A673 (cell line): Measurements from ENCODE around the gene CHCHD6. TPM values are rescaled to one million over a fixed set of nuclear protein-coding genes. Genes with fewer than 3 reads are reported as not detected.

Experiments
- BruUV-seq: library from RNA; stranded (reverse); fragments of 400-500 nt; replicated peaks from 2 replicates; lab custom pipeline; 2021; lab: Mats Ljungman, UMichigan
- CTCF ChIA-PET: fragments of 300-600 bp; sonication (Branson Sonifier 250); formaldehyde crosslinking; loops from one replicate; lab custom pipeline; 2022; ENCODE audit warnings: antibody characterized with exemption; lab: Charles Lee
- POLR2A ChIA-PET: fragments of 300-600 bp; sonication (Branson Sonifier 250); formaldehyde crosslinking; loops from one replicate; lab custom pipeline; 2022; ENCODE audit warnings: antibody characterized with exemption; ENCODE audit not compliant: low non-redundant PET; lab: Charles Lee
- DNase-seq: peaks from one replicate; pipeline ENCODE4 v3.0.0-alpha.2; 2015; ENCODE audit warnings: low spot score
- H3K27ac ChIP-seq: fragments of 200-600 bp; sonication (generic); 2 replicates; pipeline ENCODE4 v1.5.1; 2016; ENCODE audit warnings: mixed run types, low read depth, mild to moderate bottlenecking, mixed read lengths, antibody characterized with exemption, low read length; ENCODE audit not compliant: poor library complexity, severe bottlenecking
- H3K27me3 ChIP-seq: fragments of 200-600 bp; sonication (generic); replicated peaks from 2 replicates; pipeline ENCODE4 v1.6.1; 2017; ENCODE audit warnings: mixed run types, low read depth, mild to moderate bottlenecking, mixed read lengths, antibody characterized with exemption, low read length; ENCODE audit not compliant: insufficient read depth, poor library complexity
- H3K36me3 ChIP-seq: fragments of 200-600 bp; sonication (generic); 2 replicates; pipeline ENCODE4 v1.6.1; 2016; ENCODE audit warnings: mixed run types, mild to moderate bottlenecking, mixed read lengths, antibody characterized with exemption, low read length; ENCODE audit not compliant: insufficient read depth, poor library complexity, severe bottlenecking
- H3K4me1 ChIP-seq: fragments of 200-600 bp; sonication (generic); 2 replicates; pipeline ENCODE4 v1.6.1; 2017; ENCODE audit warnings: mixed run types, mild to moderate bottlenecking, mixed read lengths, antibody characterized with exemption, low read length; ENCODE audit not compliant: insufficient read depth, poor library complexity, severe bottlenecking
- H3K4me3 ChIP-seq: fragments of 200-600 bp; sonication (generic); 2 replicates; pipeline ENCODE4 v1.5.1; 2016; ENCODE audit warnings: low read depth, mixed run types, mild to moderate bottlenecking, mixed read lengths, low read length; ENCODE audit not compliant: poor library complexity, severe bottlenecking
- H3K9me3 ChIP-seq: fragments of 200-600 bp; sonication (generic); 2 replicates; pipeline ENCODE4 v1.6.1; 2016; ENCODE audit warnings: mixed run types, low read depth, mild to moderate bottlenecking, mixed read lengths, antibody characterized with exemption, low read length; ENCODE audit not compliant: poor library complexity, severe bottlenecking
- EZH2 ChIP-seq: fragments of 200-600 bp; sonication (generic); IDR thresholded peaks from 2 replicates; pipeline ENCODE4 v1.6.1; 2017; ENCODE audit warnings: borderline replicate concordance, low read depth, mild to moderate bottlenecking, mixed read lengths, antibody characterized with exemption, low read length; ENCODE audit not compliant: poor library complexity, severe bottlenecking
- intact Hi-C: fragments of 100-400 bp; cut with micrococcal nuclease; formaldehyde crosslinking; loops from one replicate; pipeline ENCODE4 v1.10.0; 2022; ENCODE audit not compliant: unreplicated experiment
- total RNA-seq: library from RNA; stranded (reverse); gene quantifications from 2 replicates; pipeline ENCODE4 v1.2.3, GENCODE V29; 2021
- TF ChIP-seq, protein P1 (sequence below): fragments of 300-800, 200-600 bp; sonication (generic); conservative IDR thresholded peaks from 2 replicates; pipeline ENCODE4 v1.5.1; 2017; ENCODE audit warnings: low read depth, mild to moderate bottlenecking, antibody characterized with exemption, low read length, moderate library complexity, mixed read lengths

Gene CHCHD6
- total RNA-seq, 1 experiment from 2014 or later = 23.3 TPM

- POLR2A ChIA-PET = no interaction called here
- Histone ChIP-seq H3K9me3 (no peaks in the 10 kb centered on the region), H3K27ac (no peak overlapping the region), H3K4me1 (no peaks in the 10 kb centered on the region), H3K27me3 (no peaks in the 10 kb centered on the region), H3K36me3 (no peaks in the 10 kb centered on the region), H3K4me3 (no peak overlapping the region)
- no TSS peak for BruUV-seq
- TF ChIP-seq, protein P1, sequence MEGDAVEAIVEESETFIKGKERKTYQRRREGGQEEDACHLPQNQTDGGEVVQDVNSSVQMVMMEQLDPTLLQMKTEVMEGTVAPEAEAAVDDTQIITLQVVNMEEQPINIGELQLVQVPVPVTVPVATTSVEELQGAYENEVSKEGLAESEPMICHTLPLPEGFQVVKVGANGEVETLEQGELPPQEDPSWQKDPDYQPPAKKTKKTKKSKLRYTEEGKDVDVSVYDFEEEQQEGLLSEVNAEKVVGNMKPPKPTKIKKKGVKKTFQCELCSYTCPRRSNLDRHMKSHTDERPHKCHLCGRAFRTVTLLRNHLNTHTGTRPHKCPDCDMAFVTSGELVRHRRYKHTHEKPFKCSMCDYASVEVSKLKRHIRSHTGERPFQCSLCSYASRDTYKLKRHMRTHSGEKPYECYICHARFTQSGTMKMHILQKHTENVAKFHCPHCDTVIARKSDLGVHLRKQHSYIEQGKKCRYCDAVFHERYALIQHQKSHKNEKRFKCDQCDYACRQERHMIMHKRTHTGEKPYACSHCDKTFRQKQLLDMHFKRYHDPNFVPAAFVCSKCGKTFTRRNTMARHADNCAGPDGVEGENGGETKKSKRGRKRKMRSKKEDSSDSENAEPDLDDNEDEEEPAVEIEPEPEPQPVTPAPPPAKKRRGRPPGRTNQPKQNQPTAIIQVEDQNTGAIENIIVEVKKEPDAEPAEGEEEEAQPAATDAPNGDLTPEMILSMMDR = no peak
- no peak for TF ChIP-seq EZH2
- DNase-seq = no peak
- CTCF ChIA-PET = no interaction called here
- intact Hi-C loops = no loop called here
Observed at GRCh38 chr3:126851934-126852333, 147.9 kb downstream of the CHCHD6 start.

- CTCF ChIA-PET = no interaction called here
- POLR2A ChIA-PET = no interaction called here
- BruUV-seq = no TSS peak
Observed at GRCh38 chr3:126852511-126852910, 148.5 kb downstream of the CHCHD6 start.

DNA sequence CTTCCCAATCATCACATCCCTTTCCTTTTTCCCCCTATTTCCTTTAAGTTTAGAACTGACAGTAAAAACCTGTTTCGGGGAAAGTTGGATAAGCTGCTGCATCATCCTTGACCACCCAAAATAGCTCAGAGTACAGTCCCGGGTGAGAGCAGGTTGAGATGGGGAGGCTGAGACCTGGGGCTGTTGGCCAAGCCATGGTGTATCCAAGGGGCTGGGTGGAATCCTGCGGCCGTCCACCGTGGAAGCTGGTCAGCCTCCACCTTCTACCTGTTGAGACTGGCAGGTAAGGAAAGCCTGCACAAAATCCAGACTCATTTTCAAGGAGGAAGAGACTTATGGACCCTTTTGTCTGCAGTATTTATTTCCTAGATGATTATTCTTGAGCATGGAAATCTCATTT lies 150.6 kb downstream of the CHCHD6 start:
- Histone ChIP-seq H3K27me3 (no peaks in the 10 kb centered on the region), H3K4me1 (no peaks in the 10 kb centered on the region), H3K27ac (no peak overlapping the region), H3K9me3 (no peaks in the 10 kb centered on the region), H3K36me3 (no peaks in the 10 kb centered on the region), H3K4me3 (no peak overlapping the region)
- no peak for DNase-seq
- ChIA-PET CTCF (no interaction called here), POLR2A (no interaction called here)
- intact Hi-C loops = no loop called here
- no peak for TF ChIP-seq EZH2
- TF ChIP-seq, protein P1 = no peak
- BruUV-seq = no TSS peak

More at GRCh38 chr3:126852511-126852910, 148.5 kb downstream of the CHCHD6 start:
- H3K4me1 ChIP-seq = no peaks in the 10 kb centered on the region
- DNase-seq = no peak
- H3K27me3 ChIP-seq = no peaks in the 10 kb centered on the region
- no peaks in the 10 kb centered on the region for H3K36me3 ChIP-seq
- intact Hi-C loops = no loop called here
- TF ChIP-seq, protein P1 = no peak
- no peak for TF ChIP-seq EZH2
- H3K4me3 ChIP-seq = no peak overlapping the region
- H3K27ac ChIP-seq = no peak overlapping the region
- no peaks in the 10 kb centered on the region for H3K9me3 ChIP-seq
